Gastrocnemius medialis (tissue), 4 donors: ENCODE results near the gene CCDC183. TPM values are rescaled to one million over a fixed set of nuclear protein-coding genes. Genes with fewer than 3 reads are reported as not detected.
"Not testable (repeated sequence)": the region's sequence is repeated elsewhere in the genome, so short reads cannot be mapped to it uniquely, and the experiment has no call there.

Experiments
- ATAC-seq, 2 donors: fragments of 150-250 bp; one replicate each; pipeline ENCODE4 v1.9.1; 2016
- DNase-seq, 2 donors: peaks; one replicate each; pipeline ENCODE4 v3.0.0-alpha.2; 2019
- H3K27ac ChIP-seq, 4 donors: fragments of 200-600 bp; sonication (generic); 1 replicate in 1 of 4; 2 replicates in 3 of 4; pipeline ENCODE4 v1.5.1; 2016 to 2018; ENCODE audit warnings: mild to moderate bottlenecking in 2 of 4, moderate library complexity in 1 of 4
- H3K27me3 ChIP-seq, 3 donors: fragments of 200-600 bp; sonication (generic) in 2 of 3; 1 replicate in 1 of 3; 2 replicates in 2 of 3; pipeline versions ENCODE4 v1.5.1 to v1.6.0; 2016 to 2019; ENCODE audit warnings: mild to moderate bottlenecking in 1 of 3, moderate library complexity in 1 of 3
- H3K36me3 ChIP-seq, 2 donors: fragments of 200-600 bp; sonication (generic) in 1 of 2; one replicate each; pipeline ENCODE4 v1.5.1; 2017 to 2018
- H3K4me1 ChIP-seq, 2 donors: fragments of 200-600 bp; sonication (generic) in 1 of 2; one replicate each; pipeline ENCODE4 v1.5.1; 2016 to 2017; ENCODE audit warnings: mild to moderate bottlenecking in 2 of 2
- H3K4me3 ChIP-seq, 4 donors: fragments of 200-600 bp; sonication (generic) in 3 of 4; 1 replicate in 1 of 4; 2 replicates in 3 of 4; pipeline ENCODE4 v1.5.1; 2016 to 2019; ENCODE audit warnings: mild to moderate bottlenecking in 2 of 4
- H3K9me3 ChIP-seq, 3 donors: fragments of 200-600 bp; sonication (generic) in 2 of 3; 1 replicate in 1 of 3; 2 replicates in 2 of 3; pipeline ENCODE4 v1.5.1; 2016 to 2019
- CTCF ChIP-seq, 5 experiments: fragments of 450-650 bp in 3 of 5; fragments of 200-600 bp in 2 of 5; sonication (generic) in 2 of 5; IDR thresholded peaks in 4 of 5; conservative IDR thresholded peaks in 1 of 5; 1 replicate in 4 of 5; 2 replicates in 1 of 5; pipeline ENCODE4 v1.5.1; 2016 to 2019; ENCODE audit warnings: antibody characterized with exemption in 5 of 5, mild to moderate bottlenecking in 3 of 5, moderate library complexity in 3 of 5
- POLR2A ChIP-seq, 2 donors: fragments of 450-650 bp; IDR thresholded peaks; one replicate each; pipeline ENCODE4 v1.6.1; 2017; ENCODE audit warnings: antibody characterized with exemption in 2 of 2, mild to moderate bottlenecking in 2 of 2, moderate library complexity in 2 of 2
- in situ Hi-C, 4 donors: fragments of 200-750 bp; cut with MboI; loops; one replicate each; pipeline versions ENCODE4 v1.15.0 to v1.8.0; 2017; ENCODE audit warnings: low sequenced_read_pairs in 4 of 4
- intact Hi-C: fragments of 100-400 bp; cut with DNase I; formaldehyde crosslinking; loops from one replicate; pipeline ENCODE4 v1.15.1; 2023; ENCODE audit warnings: low total_unique reads
- total RNA-seq, 4 donors: library from RNA; depleted of rRNA; stranded (reverse); fragments of >200 nt; gene quantifications; one replicate each; pipeline versions ENCODE4 v1.1.0 to v1.2.3, GENCODE V29; 2016

Gene CCDC183
- total RNA-seq, 4 donors from 2014 or later, result 0.31 TPM; not detected in 3

- Histone ChIP-seq H3K27ac (no peak overlapping the region), H3K36me3 (no peaks in the 10 kb centered on the region), H3K4me3 (no peak overlapping the region), H3K9me3 (no peaks in the 10 kb centered on the region), H3K27me3 (peaks cover 8 to 17% (median 13%) of the 10 kb centered on the region in 3 donors), H3K4me1 (peaks cover 12 to 18% of the 10 kb centered on the region in 2 donors)
- ATAC-seq, result no peak
- TF ChIP-seq CTCF (IDR thresholded peaks at IDR 0.05 in 4 of 5, conservative IDR thresholded peaks at IDR 0.05 in 1 of 5) (no peak), POLR2A (IDR thresholded peaks at IDR 0.05) (no peak)
- DNase-seq, result no peak
- intact Hi-C loops, result loop anchor here (5.0 kb wide), 2 partner anchors 54 to 74 kb away; partner anchors contain the start of genes EDF1 and PHPT1
- in situ Hi-C loops, result loop anchor here in 1 of 4 donors (25.0 kb wide), 1 partner anchor 144 kb away; the partner anchor contains the start of genes C8G and FBXW5
Measured at GRCh38 chr9:136793086-136793946, 2.8 kb upstream of the CCDC183 start.

GRCh38 chr9:136794281-136794999, 1.7 kb upstream of the CCDC183 start:
- intact Hi-C loops, result loop anchor here (5.0 kb wide), 2 partner anchors 53 to 73 kb away; partner anchors contain the start of genes EDF1 and PHPT1
- ATAC-seq (no peak), DNase-seq (no peak)
- peak overlapping the region in 2 of 4 donors; percentile 30 to 40 for H3K27ac ChIP-seq
- H3K4me3 ChIP-seq, result no peak overlapping the region
- H3K36me3 ChIP-seq, result no peaks in the 10 kb centered on the region
- H3K27me3 ChIP-seq, result peaks cover 19 to 28% (median 24%) of the 10 kb centered on the region in 3 donors
- in situ Hi-C loops, result loop anchor here in 1 of 4 donors (25.0 kb wide), 1 partner anchor 143 kb away; the partner anchor contains the start of genes C8G and FBXW5
- H3K4me1 ChIP-seq, result peaks cover 13 to 19% of the 10 kb centered on the region in 2 donors
- TF ChIP-seq CTCF (IDR thresholded peaks at IDR 0.05 in 4 of 5, conservative IDR thresholded peaks at IDR 0.05 in 1 of 5) (no peak), POLR2A (IDR thresholded peaks at IDR 0.05) (no peak)
- no peaks in the 10 kb centered on the region for H3K9me3 ChIP-seq

- peak overlapping the region in 2 of 4 donors; percentile 30 to 40 for H3K27ac ChIP-seq
- no peak overlapping the region for H3K4me3 ChIP-seq
- H3K27me3 ChIP-seq, result peaks cover 24 to 33% (median 30%) of the 10 kb centered on the region in 3 donors
- intact Hi-C loops (loop anchor here (5.0 kb wide), 2 partner anchors 52 to 72 kb away; partner anchors contain the start of genes EDF1 and PHPT1), in situ Hi-C loops (loop anchor here in 1 of 4 donors (25.0 kb wide), 1 partner anchor 142 kb away; the partner anchor contains the start of genes C8G and FBXW5)
- no peak for DNase-seq
- H3K4me1 ChIP-seq, result peaks cover 17 to 23% of the 10 kb centered on the region in 2 donors
- no peaks in the 10 kb centered on the region for H3K36me3 ChIP-seq
- no peaks in the 10 kb centered on the region for H3K9me3 ChIP-seq
- TF ChIP-seq POLR2A (IDR thresholded peaks at IDR 0.05) (no peak), CTCF (IDR thresholded peaks at IDR 0.05 in 4 of 5, conservative IDR thresholded peaks at IDR 0.05 in 1 of 5) (no peak)
- ATAC-seq, result no peak
Measured at GRCh38 chr9:136795000-136795348, 1.2 kb upstream of the CCDC183 start.

GRCh38 chr9:136796775-136797347, 723 bp downstream of the CCDC183 start:
- in situ Hi-C loops, result loop anchor here in 1 of 4 donors (25.0 kb wide), 1 partner anchor 140 kb away; the partner anchor contains the start of genes C8G and FBXW5
- Histone ChIP-seq H3K4me1 (peaks cover 16 to 17% of the 10 kb centered on the region in 2 donors), H3K27me3 (peaks cover 37 to 52% (median 45%) of the 10 kb centered on the region in 3 donors)
- H3K27ac ChIP-seq, ATAC-seq, H3K36me3 ChIP-seq, H3K4me3 ChIP-seq, H3K9me3 ChIP-seq, intact Hi-C loops, DNase-seq: not testable (repeated sequence)
